Smooth muscle cell (in vitro differentiated cells): ENCODE data around the gene SMPX. TPM values are rescaled to one million over a fixed set of nuclear protein-coding genes. Genes with fewer than 3 reads are reported as not detected.

ENCODE experiments used
- DNase-seq: peaks from one replicate; lab custom pipeline; 2025; ENCODE audit not compliant: unreplicated experiment; lab: John Stamatoyannopoulos, UW
- H2AFZ ChIP-seq: fragments of 200-600 bp; sonication (generic); 2 replicates; pipeline ENCODE4 v1.6.0; 2016; ENCODE audit warnings: antibody characterized with exemption, low read depth, mild to moderate bottlenecking
- H3F3A ChIP-seq: fragments of 200-600 bp; sonication (generic); 2 replicates; pipeline ENCODE4 v1.6.0; 2017; ENCODE audit warnings: antibody characterized with exemption, low read depth
- H3K27ac ChIP-seq: fragments of 200-600 bp; sonication (generic); 2 replicates; pipeline ENCODE4 v1.5.1; 2016; ENCODE audit warnings: low read depth, mild to moderate bottlenecking
- H3K27me3 ChIP-seq: fragments of 200-600 bp; sonication (generic); 2 replicates; pipeline ENCODE4 v1.6.1; 2016; ENCODE audit warnings: low read depth, mild to moderate bottlenecking
- H3K36me3 ChIP-seq: fragments of 200-600 bp; sonication (generic); 2 replicates; pipeline ENCODE4 v1.5.1; 2016; ENCODE audit warnings: low read depth
- H3K4me1 ChIP-seq: fragments of 200-600 bp; sonication (generic); 2 replicates; pipeline ENCODE4 v1.5.1; 2016; ENCODE audit warnings: low read depth
- H3K4me2 ChIP-seq: fragments of 200-600 bp; sonication (generic); 2 replicates; pipeline ENCODE4 v1.6.0; 2016; ENCODE audit warnings: mild to moderate bottlenecking
- H3K4me3 ChIP-seq: fragments of 200-600 bp; sonication (generic); 2 replicates; pipeline ENCODE4 v1.5.1; 2016; ENCODE audit warnings: mild to moderate bottlenecking
- H3K79me2 ChIP-seq: fragments of 200-600 bp; sonication (generic); 2 replicates; pipeline ENCODE4 v1.6.0; 2016; ENCODE audit warnings: low read depth, mild to moderate bottlenecking
- H3K9ac ChIP-seq: fragments of 200-600 bp; sonication (generic); 2 replicates; pipeline ENCODE4 v1.6.0; 2016; ENCODE audit warnings: low read depth
- H3K9me3 ChIP-seq: fragments of 200-600 bp; sonication (generic); replicated peaks from 2 replicates; pipeline ENCODE4 v1.5.1; 2016; ENCODE audit warnings: low read depth
- H4K20me1 ChIP-seq: fragments of 200-600 bp; sonication (generic); 2 replicates; pipeline ENCODE4 v1.6.0; 2016; ENCODE audit warnings: low read depth
- CTCF ChIP-seq: fragments of 200-600 bp; sonication (generic); IDR thresholded peaks from 2 replicates; pipeline ENCODE4 v1.5.1; 2017; ENCODE audit warnings: borderline replicate concordance, mild to moderate bottlenecking, antibody characterized with exemption; ENCODE audit not compliant: insufficient read depth, poor library complexity, severe bottlenecking
- WGBS: methylation state at CpG from one replicate; pipeline ENCODE4 v1.1.7; 2016; ENCODE audit warnings: low lambda C conversion rate; 5-methylcytosine and 5-hydroxymethylcytosine counted together
- polyA plus RNA-seq: library from polyadenylated mRNA; unstranded; fragments of >200 nt; fragmentation: Nextera tagmentation; extraction: Ambion mirVana; gene quantifications from 2 replicates; pipeline ENCODE4 v1.2.1, GENCODE V29; 2016
- total RNA-seq: library from RNA; depleted of rRNA; stranded (reverse); fragments of >200 nt; gene quantifications from 2 replicates; pipeline ENCODE4 v1.2.3, GENCODE V29; 2014

Gene SMPX
- total and polyA plus RNA-seq, 2 experiments from 2014 or later: 0.37 TPM; not detected in 1

DNA sequence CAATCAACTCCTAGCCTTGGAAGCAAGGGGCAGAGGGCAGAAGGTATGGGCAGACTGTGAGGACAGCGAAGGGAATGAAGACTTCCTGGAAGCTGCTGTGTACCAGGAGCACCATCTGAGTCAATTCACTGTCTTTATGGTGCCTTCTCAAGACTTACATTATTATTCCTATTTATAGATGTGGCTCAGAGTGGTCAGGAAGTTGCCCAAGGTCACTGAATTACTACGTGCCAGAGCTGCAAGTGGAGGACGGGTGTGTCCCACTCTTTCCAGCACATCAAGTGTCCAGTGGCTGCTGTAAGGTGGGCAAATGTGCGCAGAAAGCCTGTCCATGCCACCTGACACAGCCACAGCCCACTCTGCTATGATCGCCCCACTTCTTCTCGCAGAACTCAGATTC, 32.0 kb downstream of the SMPX start:
- no peak overlapping the region for H3K27ac ChIP-seq
- 68% methylated on average over 6 of the region's 6 CpGs for WGBS
- no peaks in the 10 kb centered on the region for H4K20me1 ChIP-seq
- H3K9me3 ChIP-seq: no peaks in the 10 kb centered on the region
- H3K9ac ChIP-seq: no peak overlapping the region
- H3K79me2 ChIP-seq: no peaks in the 10 kb centered on the region
- H3K36me3 ChIP-seq: no peaks in the 10 kb centered on the region
- no peak for TF ChIP-seq CTCF
- no peaks in the 10 kb centered on the region for H3K27me3 ChIP-seq
- no peaks in the 10 kb centered on the region for H3F3A ChIP-seq
- DNase-seq: no peak
- H3K4me1 ChIP-seq: no peaks in the 10 kb centered on the region
- H2AFZ ChIP-seq: no peak overlapping the region
- H3K4me3 ChIP-seq: no peak overlapping the region
- H3K4me2 ChIP-seq: no peak overlapping the region

- Histone ChIP-seq H3K9ac (no peak overlapping the region), H3F3A (no peaks in the 10 kb centered on the region), H3K4me3 (no peak overlapping the region), H3K9me3 (no peaks in the 10 kb centered on the region), H3K4me2 (no peak overlapping the region), H3K27me3 (no peaks in the 10 kb centered on the region), H3K27ac (no peak overlapping the region), H3K36me3 (no peaks in the 10 kb centered on the region), H2AFZ (no peak overlapping the region), H4K20me1 (no peaks in the 10 kb centered on the region), H3K4me1 (no peaks in the 10 kb centered on the region), H3K79me2 (no peaks in the 10 kb centered on the region)
- WGBS: 5% methylated on average over 2 of the region's 2 CpGs
- DNase-seq: no peak
- TF ChIP-seq CTCF: peak; percentile 37
Observed at GRCh38 chrX:21725496-21725895, 32.4 kb downstream of the SMPX start.

GRCh38 chrX:21723814-21724213, 34.1 kb downstream of the SMPX start:
- Histone ChIP-seq H3F3A (no peaks in the 10 kb centered on the region), H4K20me1 (no peaks in the 10 kb centered on the region), H3K4me1 (no peaks in the 10 kb centered on the region), H3K36me3 (no peaks in the 10 kb centered on the region), H3K9me3 (no peaks in the 10 kb centered on the region), H3K27ac (no peak overlapping the region), H3K4me2 (no peak overlapping the region), H3K4me3 (no peak overlapping the region), H3K79me2 (no peaks in the 10 kb centered on the region), H2AFZ (no peak overlapping the region), H3K27me3 (no peaks in the 10 kb centered on the region), H3K9ac (no peak overlapping the region)
- no peak for DNase-seq
- WGBS: 57% methylated on average over 4 of the region's 4 CpGs
- no peak for TF ChIP-seq CTCF

- Histone ChIP-seq H3K9me3 (no peaks in the 10 kb centered on the region), H4K20me1 (no peaks in the 10 kb centered on the region), H3F3A (no peaks in the 10 kb centered on the region), H3K27ac (no peak overlapping the region), H3K4me3 (no peak overlapping the region), H3K79me2 (no peaks in the 10 kb centered on the region), H3K27me3 (no peaks in the 10 kb centered on the region), H3K9ac (no peak overlapping the region), H3K36me3 (no peaks in the 10 kb centered on the region), H3K4me1 (no peaks in the 10 kb centered on the region), H3K4me2 (no peak overlapping the region), H2AFZ (no peak overlapping the region)
- DNase-seq: no peak
- no peak for TF ChIP-seq CTCF
Observed at GRCh38 chrX:21723084-21723483, 34.8 kb downstream of the SMPX start.
